Epithelial cell of proximal tubule (primary cell): ENCODE measurements around the gene HDAC6. TPM values are rescaled to one million over a fixed set of nuclear protein-coding genes. Genes with fewer than 3 reads are reported as not detected.
"Not testable (repeated sequence)": the region's sequence is repeated elsewhere in the genome, so short reads cannot be mapped to it uniquely, and the experiment has no call there.

ENCODE experiments used
- DNase-seq: peaks from one replicate; pipeline ENCODE4 v3.0.0-alpha.2; 2011; ENCODE audit warnings: low read depth
- H3K4me3 ChIP-seq: 2 replicates; pipeline ENCODE4 v1.5.1; 2011; ENCODE audit warnings: low read depth, mild to moderate bottlenecking, low read length
- CTCF ChIP-seq: conservative IDR thresholded peaks from 2 replicates; pipeline ENCODE4 v1.5.1; 2012; ENCODE audit warnings: low read depth, mild to moderate bottlenecking, low read length
- total RNA-seq: library from RNA; depleted of rRNA; stranded (reverse); fragments of >200 nt; gene quantifications from 2 replicates; pipeline ENCODE4 v1.2.3, GENCODE V29; 2015

The HDAC6 gene
- total RNA-seq, 1 donor from 2014 or later, result 30.8 TPM

- DNase-seq, result no peak
- no peak for TF ChIP-seq CTCF
- H3K4me3 ChIP-seq, result no peak overlapping the region
Observed at GRCh38 chrX:48848847-48849246, 47.0 kb downstream of the HDAC6 start.

- no peak for DNase-seq
- no peak overlapping the region for H3K4me3 ChIP-seq
- TF ChIP-seq CTCF, result no peak
Observed at GRCh38 chrX:48852857-48853256, 51.0 kb downstream of the HDAC6 start.

GRCh38 chrX:48853494-48853893 lies 51.6 kb downstream of the HDAC6 start:
- not testable (repeated sequence) for DNase-seq, H3K4me3 ChIP-seq

GRCh38 chrX:48854121-48854804 lies 52.4 kb downstream of the HDAC6 start:
- not testable (repeated sequence) for H3K4me3 ChIP-seq, DNase-seq

- no peak overlapping the region for H3K4me3 ChIP-seq
Observed at GRCh38 chrX:48854898-48855297, 53.0 kb downstream of the HDAC6 start.

GRCh38 chrX:48864210-48864609 lies 62.3 kb downstream of the HDAC6 start:
- no peak for DNase-seq
- H3K4me3 ChIP-seq, result no peak overlapping the region

More at GRCh38 chrX:48854898-48855297, 53.0 kb downstream of the HDAC6 start:
- DNase-seq, result no peak
- peak; percentile 55 for TF ChIP-seq CTCF

GRCh38 chrX:48872017-48872416 lies 70.2 kb downstream of the HDAC6 start:
- not testable (repeated sequence) for DNase-seq, H3K4me3 ChIP-seq

More at GRCh38 chrX:48864210-48864609, 62.3 kb downstream of the HDAC6 start:
- no peak for TF ChIP-seq CTCF

Other genes with a start within 250 kb of the HDAC6 start
- gene RBM3, start 227.6 kb upstream of the HDAC6 start, total RNA-seq, result 179 and 221 TPM in 2 replicates
- 64.9 and 82.8 TPM in 2 replicates for gene WDR13, start 204.6 kb upstream of the HDAC6 start, total RNA-seq
- gene WAS, start 118.3 kb upstream of the HDAC6 start, total RNA-seq, result 0.29 TPM in 1 of 2 replicates, not detected in the other
- gene SUV39H1, start 105.3 kb upstream of the HDAC6 start, total RNA-seq, result 13.3 and 28.6 TPM in 2 replicates
- not detected in 2 replicates for gene GLOD5, start 40.3 kb upstream of the HDAC6 start, total RNA-seq
- not detected in 2 replicates for gene GATA1, start 15.5 kb upstream of the HDAC6 start, total RNA-seq
- gene ERAS, start 24.4 kb downstream of the HDAC6 start, total RNA-seq, result not detected in 2 replicates
- 12.4 and 19.3 TPM in 2 replicates for gene PCSK1N, start 33.5 kb downstream of the HDAC6 start, total RNA-seq
- 93.7 and 104 TPM in 2 replicates for gene TIMM17B, start 95.7 kb downstream of the HDAC6 start, total RNA-seq
- gene PQBP1, start 95.9 kb downstream of the HDAC6 start, total RNA-seq, result 84.6 and 86.0 TPM in 2 replicates
- gene SLC35A2, start 109.6 kb downstream of the HDAC6 start, total RNA-seq, result 20.5 and 22.0 TPM in 2 replicates
- 10.9 and 13.1 TPM in 2 replicates for gene PIM2, start 117.0 kb downstream of the HDAC6 start, total RNA-seq
- gene OTUD5, start 155.5 kb downstream of the HDAC6 start, total RNA-seq, result 34.4 and 44.2 TPM in 2 replicates
- 0.51 and 1.1 TPM in 2 replicates for gene KCND1, start 169.8 kb downstream of the HDAC6 start, total RNA-seq
- 15.8 and 24.6 TPM in 2 replicates for gene GRIPAP1, start 200.2 kb downstream of the HDAC6 start, total RNA-seq
- 51.8 and 63.7 TPM in 2 replicates for gene TFE3, start 241.3 kb downstream of the HDAC6 start, total RNA-seq